NB4 (cell line): ENCODE measurements around the gene LRTM1.

ENCODE experiments used
- MYC ChIP-seq: IDR thresholded peaks from 2 replicates; pipeline ENCODE4 v1.6.1; 2011; ENCODE audit warnings: low read depth, low read length
- POLR2A ChIP-seq: IDR thresholded peaks from 2 replicates; pipeline ENCODE4 v1.6.1; 2011; ENCODE audit warnings: mild to moderate bottlenecking; ENCODE audit not compliant: insufficient read length; ENCODE audit errors: extremely low read depth
- TF ChIP-seq, protein P1 (sequence below): IDR thresholded peaks from one replicate; pipeline ENCODE4 v1.5.1; 2012; ENCODE audit warnings: low read depth, low read length

DNA sequence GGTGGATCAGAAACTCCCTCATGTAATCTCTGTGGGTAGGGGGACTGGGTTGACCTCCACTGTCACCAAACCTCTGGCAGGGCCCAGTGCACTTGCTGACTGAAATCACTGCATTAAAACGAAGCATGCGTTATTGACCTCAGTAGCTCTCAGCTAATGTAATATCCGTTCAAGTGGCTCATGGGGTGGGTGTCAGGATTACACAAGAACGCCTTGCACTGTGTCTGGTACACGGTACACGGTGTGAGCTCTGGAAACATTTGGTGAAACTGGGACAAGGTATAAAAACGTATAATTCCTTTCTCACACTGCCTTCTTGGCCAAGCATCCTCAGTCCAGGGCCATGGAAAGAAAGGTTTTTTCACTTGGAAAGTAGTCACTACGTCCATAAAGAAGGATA lies 11.9 kb downstream of the LRTM1 start:
- TF ChIP-seq, protein P1, sequence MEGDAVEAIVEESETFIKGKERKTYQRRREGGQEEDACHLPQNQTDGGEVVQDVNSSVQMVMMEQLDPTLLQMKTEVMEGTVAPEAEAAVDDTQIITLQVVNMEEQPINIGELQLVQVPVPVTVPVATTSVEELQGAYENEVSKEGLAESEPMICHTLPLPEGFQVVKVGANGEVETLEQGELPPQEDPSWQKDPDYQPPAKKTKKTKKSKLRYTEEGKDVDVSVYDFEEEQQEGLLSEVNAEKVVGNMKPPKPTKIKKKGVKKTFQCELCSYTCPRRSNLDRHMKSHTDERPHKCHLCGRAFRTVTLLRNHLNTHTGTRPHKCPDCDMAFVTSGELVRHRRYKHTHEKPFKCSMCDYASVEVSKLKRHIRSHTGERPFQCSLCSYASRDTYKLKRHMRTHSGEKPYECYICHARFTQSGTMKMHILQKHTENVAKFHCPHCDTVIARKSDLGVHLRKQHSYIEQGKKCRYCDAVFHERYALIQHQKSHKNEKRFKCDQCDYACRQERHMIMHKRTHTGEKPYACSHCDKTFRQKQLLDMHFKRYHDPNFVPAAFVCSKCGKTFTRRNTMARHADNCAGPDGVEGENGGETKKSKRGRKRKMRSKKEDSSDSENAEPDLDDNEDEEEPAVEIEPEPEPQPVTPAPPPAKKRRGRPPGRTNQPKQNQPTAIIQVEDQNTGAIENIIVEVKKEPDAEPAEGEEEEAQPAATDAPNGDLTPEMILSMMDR, result no peak
- no peak for TF ChIP-seq MYC
- TF ChIP-seq POLR2A, result no peak
